H9 (cell line): ENCODE data around the gene COPS9. TPM values are rescaled to one million over a fixed set of nuclear protein-coding genes. Genes with fewer than 3 reads are reported as not detected.

Experiments
- DNase-seq: peaks from one replicate; pipeline ENCODE4 v3.0.0-alpha.2; 2017
- H2AFZ ChIP-seq: one replicate; pipeline ENCODE4 v1.6.1; 2013; ENCODE audit warnings: mild to moderate bottlenecking, low read length, control low read depth, moderate library complexity
- H2AK5ac ChIP-seq: 2 replicates; pipeline ENCODE4 v1.6.1; 2013; ENCODE audit warnings: low read length, control low read depth, mixed read lengths; ENCODE audit not compliant: insufficient read length
- H2BK120ac ChIP-seq: one replicate; pipeline ENCODE4 v1.6.1; 2013; ENCODE audit warnings: low read depth, mild to moderate bottlenecking, low read length, control low read depth, inconsistent platforms; ENCODE audit not compliant: poor library complexity, severe bottlenecking
- H2BK12ac ChIP-seq: 2 replicates; pipeline ENCODE4 v1.6.1; 2013; ENCODE audit warnings: low read length, control low read depth, mixed read lengths, low read depth; ENCODE audit not compliant: insufficient read length
- H2BK15ac ChIP-seq: 2 replicates; pipeline ENCODE4 v1.6.1; 2013; ENCODE audit warnings: low read depth, low read length, control low read depth
- H2BK20ac ChIP-seq: one replicate; pipeline ENCODE4 v1.6.1; 2013; ENCODE audit warnings: low read depth, mild to moderate bottlenecking, low read length, control low read depth, inconsistent platforms; ENCODE audit not compliant: poor library complexity, severe bottlenecking
- H2BK5ac ChIP-seq: 2 replicates; pipeline ENCODE4 v1.6.1; 2013; ENCODE audit warnings: low read length, control low read depth, mixed read lengths; ENCODE audit not compliant: insufficient read length
- H3K14ac ChIP-seq: 2 replicates; pipeline ENCODE4 v1.6.1; 2013; ENCODE audit warnings: low read length, control low read depth; ENCODE audit not compliant: insufficient read depth
- H3K18ac ChIP-seq: 2 replicates; pipeline ENCODE4 v1.6.1; 2013; ENCODE audit warnings: low read depth, mild to moderate bottlenecking, mixed read lengths, low read length, control low read depth; ENCODE audit not compliant: insufficient read length
- H3K23ac ChIP-seq: 2 replicates; pipeline ENCODE4 v1.6.1; 2013; ENCODE audit warnings: low read length, control low read depth, mixed read lengths, low read depth; ENCODE audit not compliant: insufficient read length
- H3K23me2 ChIP-seq: 2 replicates; pipeline ENCODE4 v1.6.1; 2013; ENCODE audit warnings: low read depth, mild to moderate bottlenecking, mixed read lengths, low read length, control low read depth; ENCODE audit not compliant: insufficient read length, poor library complexity, severe bottlenecking
- H3K27ac ChIP-seq: 2 replicates; pipeline ENCODE4 v1.5.1; 2013; ENCODE audit warnings: low read length, control low read depth, mixed read lengths, low read depth; ENCODE audit not compliant: insufficient read length
- H3K27me3 ChIP-seq: 2 replicates; pipeline ENCODE4 v1.6.1; 2013; ENCODE audit warnings: low read length, control low read depth, inconsistent platforms; ENCODE audit not compliant: insufficient read depth
- H3K4ac ChIP-seq: 2 replicates; pipeline ENCODE4 v1.6.1; 2013; ENCODE audit warnings: low read depth, mild to moderate bottlenecking, control low read depth, inconsistent platforms, low read length, moderate library complexity
- H3K4me1 ChIP-seq: 2 replicates; pipeline ENCODE4 v1.6.1; 2013; ENCODE audit warnings: low read length, control low read depth, inconsistent platforms; ENCODE audit not compliant: insufficient read depth
- H3K4me2 ChIP-seq: 2 replicates; pipeline ENCODE4 v1.6.1; 2013; ENCODE audit warnings: low read length, control low read depth, mixed read lengths; ENCODE audit not compliant: insufficient read length, insufficient read depth
- H3K56ac ChIP-seq: 2 replicates; pipeline ENCODE4 v1.6.1; 2013; ENCODE audit warnings: low read depth, mild to moderate bottlenecking, mixed read lengths, low read length, control low read depth; ENCODE audit not compliant: insufficient read length
- H3K79me1 ChIP-seq: 2 replicates; pipeline ENCODE4 v1.6.1; 2013; ENCODE audit warnings: low read depth, mild to moderate bottlenecking, moderate library complexity, low read length, control low read depth, inconsistent platforms; ENCODE audit not compliant: insufficient read depth, poor library complexity, severe bottlenecking
- H3K79me2 ChIP-seq: 2 replicates; pipeline ENCODE4 v1.6.1; 2013; ENCODE audit warnings: low read length, control low read depth, inconsistent platforms; ENCODE audit not compliant: insufficient read depth
- H3K9ac ChIP-seq: 2 replicates; pipeline ENCODE4 v1.6.1; 2013; ENCODE audit warnings: low read length, control low read depth, mixed read lengths; ENCODE audit not compliant: insufficient read length; ENCODE audit errors: extremely low read depth
- H3K9me3 ChIP-seq: one replicate; pipeline ENCODE4 v1.6.1; 2013; ENCODE audit warnings: low read depth, low read length, inconsistent platforms; ENCODE audit not compliant: control insufficient read depth
- H3T11ph ChIP-seq: one replicate; pipeline ENCODE4 v1.6.1; 2013; ENCODE audit warnings: mild to moderate bottlenecking, low read length, control low read depth, inconsistent platforms
- H4K20me1 ChIP-seq: one replicate; pipeline ENCODE4 v1.6.1; 2013; ENCODE audit not compliant: control insufficient read depth, insufficient read length, insufficient read depth
- H4K5ac ChIP-seq: 2 replicates; pipeline ENCODE4 v1.6.1; 2013; ENCODE audit warnings: low read depth, mild to moderate bottlenecking, mixed read lengths, low read length, control low read depth; ENCODE audit not compliant: insufficient read length
- H4K8ac ChIP-seq: replicated peaks from 2 replicates; pipeline ENCODE4 v1.6.1; 2013; ENCODE audit warnings: low read length, control low read depth, mixed read lengths, low read depth; ENCODE audit not compliant: insufficient read length
- H4K91ac ChIP-seq: 2 replicates; pipeline ENCODE4 v1.6.1; 2013; ENCODE audit warnings: low read depth, mild to moderate bottlenecking, moderate library complexity, mixed read lengths, low read length, control low read depth; ENCODE audit not compliant: insufficient read length
- H3K27ac Mint-ChIP-seq, 3 experiments: 2 replicates in 2 of 3; 3 replicates in 1 of 3; pipeline ENCODE4 v1.8.0; 2020 to 2021; ENCODE audit warnings: mixed read lengths in 3 of 3, mild to moderate bottlenecking in 1 of 3, moderate library complexity in 1 of 3
- H3K27me3 Mint-ChIP-seq: 2 replicates; pipeline ENCODE4 v1.8.0; 2021; ENCODE audit warnings: low read depth, mild to moderate bottlenecking, moderate library complexity, mixed read lengths
- H3K36me3 Mint-ChIP-seq, 3 experiments: 2 replicates in 2 of 3; 3 replicates in 1 of 3; pipeline ENCODE4 v1.8.0; 2020 to 2021; ENCODE audit warnings: low read depth in 3 of 3, mixed read lengths in 3 of 3; ENCODE audit not compliant: insufficient read depth in 1 of 3
- H3K4me1 Mint-ChIP-seq, 2 experiments: 2 replicates each; pipeline ENCODE4 v1.8.0; 2020; ENCODE audit warnings: mixed read lengths in 2 of 2
- H3K4me3 Mint-ChIP-seq, 2 experiments: 2 replicates in 1 of 2; 3 replicates in 1 of 2; pipeline ENCODE4 v1.8.0; 2020 to 2021; ENCODE audit warnings: mild to moderate bottlenecking in 2 of 2, mixed read lengths in 2 of 2, moderate library complexity in 1 of 2
- H3K9me3 Mint-ChIP-seq, 2 experiments: 2 replicates in 1 of 2; 3 replicates in 1 of 2; pipeline ENCODE4 v1.8.0; 2020; ENCODE audit warnings: mild to moderate bottlenecking in 2 of 2, mixed read lengths in 2 of 2, moderate library complexity in 1 of 2
- WGBS: extraction: QIAGEN DNeasy Blood & Tissue Kit; methylation state at CpG from one replicate; pipeline ENCODE4 v1.1.7; 2013; ENCODE audit warnings: missing lambda C conversion rate, low lambda C conversion rate, mixed read lengths; ENCODE audit not compliant: insufficient read length; ENCODE audit errors: extremely low coverage; 5-methylcytosine and 5-hydroxymethylcytosine counted together
- total RNA-seq: library from RNA; stranded (reverse); gene quantifications from 2 replicates; pipeline ENCODE4 v1.2.1, GENCODE V29; 2021
- TF ChIP-seq, protein P1 (sequence below): fragments of 200-600 bp; sonication (generic); conservative IDR thresholded peaks from 3 replicates; pipeline ENCODE4 v1.8.0; 2021; ENCODE audit warnings: antibody characterized with exemption, mild to moderate bottlenecking

Gene COPS9
- total RNA-seq, 1 experiment from 2014 or later, result 142 TPM

DNA sequence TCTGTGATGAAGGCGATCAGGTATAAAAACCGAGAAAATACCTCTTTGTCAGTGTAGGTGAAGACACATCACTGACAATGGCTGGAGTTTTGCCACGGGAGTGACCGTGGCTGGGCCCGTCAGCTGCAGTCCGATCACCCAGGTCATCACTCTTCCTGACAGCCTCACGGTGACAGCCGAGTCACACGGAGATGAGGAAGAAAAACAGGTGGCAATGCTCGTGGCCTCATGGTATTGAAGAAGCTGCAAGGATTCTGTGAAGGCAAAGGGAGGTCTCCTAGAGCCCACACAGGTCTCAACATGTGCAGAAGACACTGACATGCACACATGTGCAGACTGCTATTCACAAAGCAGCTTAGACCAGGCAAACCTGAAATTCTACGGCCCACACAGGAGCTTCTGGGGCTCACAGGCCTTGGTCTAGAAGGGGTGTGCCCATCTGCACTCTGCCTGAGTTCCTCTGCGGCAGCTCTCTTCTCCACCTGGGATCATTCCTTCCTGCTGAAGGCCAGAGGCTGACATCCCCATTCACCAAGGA lies 7.4 kb downstream of the COPS9 start:
- Histone ChIP-seq H3K4ac (no peak overlapping the region), H3K79me2 (no peaks in the 10 kb centered on the region), H4K8ac (no peak overlapping the region), H3K4me1 (no peaks in the 10 kb centered on the region), H4K20me1 (no peaks in the 10 kb centered on the region), H3K23me2 (no peaks in the 10 kb centered on the region), H3K4me2 (no peak overlapping the region), H2AK5ac (no peak overlapping the region), H2BK5ac (no peak overlapping the region), H3K79me1 (no peaks in the 10 kb centered on the region), H2BK15ac (no peak overlapping the region), H3K9me3 (no peaks in the 10 kb centered on the region), H2BK12ac (no peak overlapping the region), H4K91ac (no peak overlapping the region), H3K14ac (no peak overlapping the region), H2AFZ (no peak overlapping the region), H3K18ac (no peak overlapping the region), H3T11ph (no peak overlapping the region), H3K9ac (no peak overlapping the region), H3K27me3 (no peaks in the 10 kb centered on the region), H3K23ac (no peak overlapping the region), H3K27ac (no peak overlapping the region), H2BK120ac (no peak overlapping the region), H3K56ac (no peak overlapping the region), H2BK20ac (no peak overlapping the region), H4K5ac (no peak overlapping the region)
- DNase-seq, result peak; percentile 12
- Mint-ChIP-seq H3K4me3 (no peak overlapping the region), H3K36me3 (peaks cover 41 to 74% (median 65%) of the 10 kb centered on the region in 3 experiments), H3K4me1 (no peaks in the 10 kb centered on the region), H3K9me3 (no peaks in the 10 kb centered on the region), H3K27me3 (no peaks in the 10 kb centered on the region; the same call in 1 of the 2 replicates), H3K27ac (no peak overlapping the region)
- WGBS, result no CpG with 5 or more reads among the region's 12 CpGs
- TF ChIP-seq, protein P1, sequence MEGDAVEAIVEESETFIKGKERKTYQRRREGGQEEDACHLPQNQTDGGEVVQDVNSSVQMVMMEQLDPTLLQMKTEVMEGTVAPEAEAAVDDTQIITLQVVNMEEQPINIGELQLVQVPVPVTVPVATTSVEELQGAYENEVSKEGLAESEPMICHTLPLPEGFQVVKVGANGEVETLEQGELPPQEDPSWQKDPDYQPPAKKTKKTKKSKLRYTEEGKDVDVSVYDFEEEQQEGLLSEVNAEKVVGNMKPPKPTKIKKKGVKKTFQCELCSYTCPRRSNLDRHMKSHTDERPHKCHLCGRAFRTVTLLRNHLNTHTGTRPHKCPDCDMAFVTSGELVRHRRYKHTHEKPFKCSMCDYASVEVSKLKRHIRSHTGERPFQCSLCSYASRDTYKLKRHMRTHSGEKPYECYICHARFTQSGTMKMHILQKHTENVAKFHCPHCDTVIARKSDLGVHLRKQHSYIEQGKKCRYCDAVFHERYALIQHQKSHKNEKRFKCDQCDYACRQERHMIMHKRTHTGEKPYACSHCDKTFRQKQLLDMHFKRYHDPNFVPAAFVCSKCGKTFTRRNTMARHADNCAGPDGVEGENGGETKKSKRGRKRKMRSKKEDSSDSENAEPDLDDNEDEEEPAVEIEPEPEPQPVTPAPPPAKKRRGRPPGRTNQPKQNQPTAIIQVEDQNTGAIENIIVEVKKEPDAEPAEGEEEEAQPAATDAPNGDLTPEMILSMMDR, result no peak
